HUES6 (cell line): ENCODE measurements around the gene SLC7A6OS.
A peak's percentile ranks its signal among the peaks of the same experiment; 100 is the strongest.

Source experiments
- H3K27ac ChIP-seq: 2 replicates; pipeline ENCODE4 v1.7.0; 2013; ENCODE audit warnings: low read depth, mild to moderate bottlenecking, low read length, inconsistent platforms
- H3K27me3 ChIP-seq: 2 replicates; pipeline ENCODE4 v1.6.1; 2013; ENCODE audit warnings: low read length; ENCODE audit not compliant: control insufficient read depth, insufficient read depth
- H3K36me3 ChIP-seq: 2 replicates; pipeline ENCODE4 v1.6.1; 2013; ENCODE audit warnings: low read length; ENCODE audit not compliant: control insufficient read depth, insufficient read depth
- H3K4me1 ChIP-seq: 2 replicates; pipeline ENCODE4 v1.6.1; 2013; ENCODE audit warnings: low read length; ENCODE audit not compliant: control insufficient read depth, insufficient read depth
- H3K4me3 ChIP-seq: 2 replicates; pipeline ENCODE4 v1.5.1; 2013; ENCODE audit warnings: low read depth, low read length
- H3K9ac ChIP-seq: one replicate; pipeline ENCODE4 v1.6.1; 2013; ENCODE audit warnings: mild to moderate bottlenecking, low read length
- H3K9me3 ChIP-seq: 2 replicates; pipeline ENCODE4 v1.6.1; 2013; ENCODE audit warnings: low read depth, low read length; ENCODE audit not compliant: control insufficient read depth, insufficient read depth

The SLC7A6OS gene

DNA sequence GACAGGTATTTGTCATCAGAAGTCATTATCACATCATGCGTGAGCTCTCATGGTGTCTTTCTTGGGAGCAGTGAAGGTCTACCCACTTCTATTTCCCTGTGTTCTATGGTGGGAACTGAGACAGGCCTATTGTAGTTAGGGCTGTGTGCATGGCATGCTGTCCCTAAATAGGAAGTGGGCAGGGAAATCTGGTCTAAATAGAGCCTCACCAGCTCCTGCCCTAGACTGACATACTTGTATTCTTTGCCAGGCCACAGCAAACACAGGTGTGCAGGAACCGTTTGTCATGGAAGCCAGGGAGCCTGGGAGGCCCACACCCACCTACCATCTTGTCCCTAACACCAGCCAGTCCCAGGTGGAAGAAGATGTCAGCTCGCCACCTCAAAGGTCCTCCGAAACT is 36.3 kb downstream of the SLC7A6OS start:
- Histone ChIP-seq H3K27me3 (no peaks in the 10 kb centered on the region), H3K27ac (no peak overlapping the region), H3K9me3 (no peaks in the 10 kb centered on the region), H3K4me1 (no peaks in the 10 kb centered on the region), H3K4me3 (no peak overlapping the region), H3K9ac (no peak overlapping the region), H3K36me3 (peaks cover 38% of the 10 kb centered on the region)

DNA sequence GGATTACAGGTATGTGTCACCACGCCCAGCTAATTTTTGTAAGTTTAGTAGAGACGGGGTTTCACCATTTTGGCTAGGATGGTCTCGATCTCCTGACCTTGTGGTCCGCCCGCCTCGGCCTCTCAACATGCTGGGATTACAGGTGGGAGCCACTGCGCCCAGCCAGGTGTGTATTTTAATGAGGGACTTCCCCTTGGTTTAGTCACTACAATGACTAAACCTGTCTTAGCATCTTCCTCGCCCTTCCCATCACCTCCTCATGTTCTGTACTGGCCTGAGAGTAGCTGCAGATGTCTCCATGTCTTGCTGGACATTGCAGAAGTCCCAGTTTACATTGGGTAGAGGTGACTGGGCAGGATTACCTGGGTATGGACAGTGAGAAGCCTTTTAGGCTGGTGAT is 36.9 kb downstream of the SLC7A6OS start:
- H3K36me3 ChIP-seq = peaks cover 38% of the 10 kb centered on the region
- no peaks in the 10 kb centered on the region for H3K4me1 ChIP-seq
- H3K27ac ChIP-seq = no peak overlapping the region
- H3K27me3 ChIP-seq = no peaks in the 10 kb centered on the region
- H3K9me3 ChIP-seq = no peaks in the 10 kb centered on the region
- no peak overlapping the region for H3K4me3 ChIP-seq
- H3K9ac ChIP-seq = no peak overlapping the region

DNA sequence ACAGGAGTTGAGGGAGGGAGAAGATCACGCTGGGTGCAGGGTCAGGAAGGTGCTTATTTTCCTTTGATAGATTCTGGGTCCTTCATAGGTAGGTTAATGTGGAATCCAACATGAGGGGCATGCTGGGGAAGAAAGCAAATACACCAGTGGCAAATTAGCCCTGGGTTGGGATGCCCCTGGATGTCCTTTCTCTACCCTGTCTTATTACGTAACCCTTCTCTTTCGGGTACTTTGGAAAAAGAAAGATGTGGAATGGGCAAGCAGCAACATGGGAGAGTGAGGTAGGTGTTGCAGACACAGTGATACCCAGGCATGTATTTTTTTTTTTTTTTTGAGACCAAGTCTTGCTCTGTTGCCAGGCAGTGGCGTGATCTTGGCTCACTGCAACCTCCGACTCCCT is 37.3 kb downstream of the SLC7A6OS start:
- no peak overlapping the region for H3K9ac ChIP-seq
- no peaks in the 10 kb centered on the region for H3K27me3 ChIP-seq
- H3K4me3 ChIP-seq = no peak overlapping the region
- no peaks in the 10 kb centered on the region for H3K9me3 ChIP-seq
- no peak overlapping the region for H3K27ac ChIP-seq
- H3K4me1 ChIP-seq = peaks cover under 1% of the 10 kb centered on the region; the same call in 1 of the 2 replicates
- peaks cover 38% of the 10 kb centered on the region for H3K36me3 ChIP-seq

- Histone ChIP-seq H3K9me3 (no peaks in the 10 kb centered on the region), H3K27ac (no peak overlapping the region), H3K9ac (no peak overlapping the region), H3K36me3 (peaks cover 38% of the 10 kb centered on the region), H3K4me3 (no peak overlapping the region), H3K4me1 (peaks cover 8% of the 10 kb centered on the region), H3K27me3 (no peaks in the 10 kb centered on the region)
These were observed 38.1 kb downstream of the SLC7A6OS start for GRCh38 chr16:68272507-68273209.

DNA sequence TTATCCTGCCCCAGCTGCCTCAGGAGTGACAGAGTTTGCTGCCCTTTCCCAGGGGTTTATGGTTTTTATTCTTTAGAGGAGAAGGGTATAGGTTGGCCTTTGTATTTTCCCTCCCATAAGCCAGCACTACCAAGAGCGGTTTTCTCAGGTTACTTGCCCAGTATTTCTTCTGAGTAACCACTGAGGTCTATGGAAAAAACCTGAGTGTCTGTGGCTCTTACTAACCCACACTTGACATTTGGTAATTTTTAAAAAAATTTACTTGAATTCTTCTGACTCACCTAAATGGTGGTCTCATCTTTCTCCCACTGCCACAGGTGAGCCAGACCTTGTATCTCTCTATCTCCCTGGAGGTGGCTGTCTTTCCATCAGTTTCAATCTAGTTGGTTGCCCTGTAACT is 40.4 kb downstream of the SLC7A6OS start:
- Histone ChIP-seq H3K27ac (no peak overlapping the region), H3K27me3 (no peaks in the 10 kb centered on the region), H3K36me3 (peaks cover 32% of the 10 kb centered on the region), H3K4me1 (peaks cover 18% of the 10 kb centered on the region), H3K4me3 (no peak overlapping the region), H3K9me3 (no peaks in the 10 kb centered on the region), H3K9ac (no peak overlapping the region)

DNA sequence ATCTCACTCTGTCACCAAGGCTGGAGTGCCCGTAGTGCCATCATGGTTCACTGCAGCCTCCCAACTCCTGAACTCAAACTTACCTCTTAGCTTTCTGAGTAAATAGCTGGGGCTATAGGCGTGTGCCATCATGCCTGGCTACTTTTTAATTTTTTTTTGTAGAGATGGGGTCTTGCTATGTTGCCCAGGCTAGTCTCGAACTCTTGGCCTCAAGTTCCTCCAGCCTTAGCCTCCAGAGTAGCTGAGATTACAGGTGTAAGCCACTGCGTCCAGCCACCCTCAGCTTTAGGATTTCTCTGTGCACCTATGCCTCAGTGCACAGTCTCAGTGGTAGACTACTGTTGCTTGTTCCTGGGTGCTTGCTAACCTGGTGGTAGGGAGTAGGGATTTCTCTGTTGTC is 41.0 kb downstream of the SLC7A6OS start:
- no peaks in the 10 kb centered on the region for H3K27me3 ChIP-seq
- H3K36me3 ChIP-seq = peaks cover 29% of the 10 kb centered on the region
- H3K4me1 ChIP-seq = peaks cover 22% of the 10 kb centered on the region
- H3K9ac ChIP-seq = no peak overlapping the region
- no peak overlapping the region for H3K4me3 ChIP-seq
- H3K27ac ChIP-seq = no peak overlapping the region
- no peaks in the 10 kb centered on the region for H3K9me3 ChIP-seq

DNA sequence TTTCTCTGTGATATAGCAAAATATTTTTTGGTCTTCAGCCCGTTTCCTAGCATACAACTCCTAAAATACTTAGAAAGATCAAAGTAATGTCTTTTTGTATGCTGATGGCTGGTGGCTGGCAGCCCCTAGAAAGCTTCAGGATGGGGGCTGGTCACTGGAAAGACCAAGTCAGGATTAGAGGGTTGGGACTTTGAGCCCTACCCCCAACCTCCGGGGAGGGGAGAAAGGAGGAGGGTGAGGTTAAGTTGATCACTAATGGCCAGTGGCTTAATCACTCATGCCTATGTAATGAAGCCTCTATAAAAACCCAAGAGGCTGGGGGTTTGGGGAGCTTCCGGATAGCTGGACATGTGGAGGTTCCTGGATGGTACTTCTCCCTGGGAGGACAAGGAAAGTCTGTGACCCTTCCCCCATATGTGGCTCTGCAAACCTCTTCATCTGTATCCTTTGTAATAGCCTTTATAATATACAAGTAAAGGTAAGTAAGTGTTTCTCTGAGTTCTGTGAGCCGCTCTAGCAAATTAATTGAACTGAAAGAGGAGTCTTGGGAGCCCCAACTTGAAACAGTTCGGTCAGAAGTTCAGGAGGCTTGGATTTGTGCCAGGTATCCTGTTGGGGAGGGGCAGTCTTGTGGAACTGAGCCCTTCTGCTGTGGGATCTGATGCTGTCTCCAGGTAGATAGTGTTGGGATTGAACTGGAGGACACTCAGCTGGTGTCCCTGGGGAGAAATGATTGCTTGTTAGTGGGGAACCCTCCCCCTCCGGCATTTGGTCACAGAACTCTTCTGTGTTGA is 42.9 kb downstream of the SLC7A6OS start:
- Histone ChIP-seq H3K27me3 (no peaks in the 10 kb centered on the region), H3K4me1 (peaks cover 22% of the 10 kb centered on the region), H3K9ac (no peak overlapping the region), H3K9me3 (no peaks in the 10 kb centered on the region), H3K27ac (peak overlapping the region; percentile 53; the same call in 1 of the 2 replicates), H3K36me3 (peaks cover 10% of the 10 kb centered on the region), H3K4me3 (peak overlapping the region; percentile 39)

GRCh38 chr16:68265078-68265920 is 45.4 kb downstream of the SLC7A6OS start:
- Histone ChIP-seq H3K4me1 (peaks cover 22% of the 10 kb centered on the region), H3K4me3 (peak overlapping the region; percentile 91), H3K27ac (peak overlapping the region; percentile 81; the same call in 1 of the 2 replicates)

GRCh38 chr16:68264128-68265077 is 46.3 kb downstream of the SLC7A6OS start, which contains the start of gene SLC7A6:
SLC7A6 (plus strand) TSS chr16:68264526; CDS start chr16:68274727, 10,201 bp downstream.
- Histone ChIP-seq H3K9me3 (no peaks in the 10 kb centered on the region), H3K9ac (peak within 1 kb of the TSS; percentile 96), H3K4me3 (peak within 1 kb of the TSS; percentile 91), H3K27ac (peak within 1 kb of the TSS; percentile 81; the same call in 1 of the 2 replicates), H3K4me1 (peaks cover 22% of the 10 kb centered on the region), H3K36me3 (peaks cover 5% of the 10 kb centered on the region), H3K27me3 (no peaks in the 10 kb centered on the region)

More at GRCh38 chr16:68265078-68265920, 45.4 kb downstream of the SLC7A6OS start:
- Histone ChIP-seq H3K36me3 (no peaks in the 10 kb centered on the region), H3K9ac (peak overlapping the region; percentile 96), H3K9me3 (no peaks in the 10 kb centered on the region), H3K27me3 (no peaks in the 10 kb centered on the region)
